ENCODE data around the gene CCDC146.

DNA sequence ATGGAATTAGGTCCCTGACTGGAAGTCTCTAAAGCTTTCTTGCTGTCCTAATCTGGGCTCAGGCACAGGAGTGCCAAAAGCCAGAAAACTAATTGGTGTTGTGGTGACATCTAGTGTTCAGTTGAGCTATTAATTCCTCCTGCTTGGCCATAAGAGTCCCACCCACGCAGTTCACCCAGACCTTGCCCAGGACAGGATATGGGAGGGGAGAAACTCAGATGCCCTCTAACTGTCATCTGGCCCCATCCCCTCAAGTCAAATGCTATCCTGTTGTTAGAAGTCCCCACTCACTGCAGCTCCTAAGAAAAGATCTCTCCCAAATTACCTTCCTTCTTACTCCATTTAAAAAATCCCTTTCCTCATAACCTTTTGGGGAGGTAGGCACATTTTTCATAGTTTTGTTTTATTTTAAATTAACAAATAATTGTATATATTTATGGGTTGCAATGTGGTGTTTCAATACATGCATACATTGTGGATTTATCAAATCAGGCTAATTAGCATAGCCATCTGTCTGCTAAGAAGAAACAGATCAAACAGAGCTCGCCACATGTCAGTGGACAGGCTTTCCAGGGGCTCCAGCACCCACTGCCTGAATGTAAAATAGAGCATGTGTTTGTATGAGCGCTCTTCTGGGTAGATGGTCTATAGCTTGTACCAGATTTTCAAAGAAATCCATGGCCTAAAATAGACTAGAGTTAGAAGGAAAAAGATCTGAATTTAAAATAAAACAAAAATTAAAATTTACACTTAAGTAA lies 209.7 kb downstream of the CCDC146 start:
- TF ChIP-seq POLR2A (IDR thresholded peaks at IDR 0.05; ENCODE audit: low read depth, low read length) (no peak), POLR2AphosphoS5 (IDR thresholded peaks at IDR 0.05; ENCODE audit: low read depth, low read length) (no peak)

Measured in GM12892 (cell line).